Effector memory CD8-positive, alpha-beta T cell (primary cell): ENCODE measurements around the gene ADAMTSL1.

Experiments
- ATAC-seq: fragments of 150-1000 bp; cut with Tn5 transposase; replicated peaks from 2 replicates; pipeline ENCODE4 v1.10.0; 2021; ENCODE audit warnings: mild to moderate bottlenecking, moderate library complexity
- DNase-seq, 3 experiments: peaks; one replicate each; pipeline ENCODE4 v3.0.0; 2021
- H3K27ac Mint-ChIP-seq, 2 donors: one replicate each; pipeline ENCODE4 v1.8.0; 2022; ENCODE audit warnings: mild to moderate bottlenecking in 2 of 2, mixed read lengths in 2 of 2, moderate library complexity in 2 of 2
- H3K27me3 Mint-ChIP-seq, 2 donors: one replicate each; pipeline ENCODE4 v1.8.0; 2022; ENCODE audit warnings: mixed read lengths in 2 of 2
- H3K36me3 Mint-ChIP-seq: one replicate; pipeline ENCODE4 v1.8.0; 2022; ENCODE audit warnings: mild to moderate bottlenecking, moderate library complexity, mixed read lengths; ENCODE audit not compliant: insufficient read depth
- H3K4me1 Mint-ChIP-seq, 2 donors: one replicate each; pipeline ENCODE4 v1.8.0; 2022; ENCODE audit warnings: low read depth in 2 of 2, mixed read lengths in 2 of 2
- H3K4me3 Mint-ChIP-seq, 2 donors: one replicate each; pipeline ENCODE4 v1.8.0; 2022; ENCODE audit warnings: mild to moderate bottlenecking in 2 of 2, mixed read lengths in 2 of 2, moderate library complexity in 2 of 2
- H3K9me3 Mint-ChIP-seq, 2 donors: one replicate each; pipeline ENCODE4 v1.8.0; 2022; ENCODE audit warnings: mixed read lengths in 2 of 2

The ADAMTSL1 gene

DNA sequence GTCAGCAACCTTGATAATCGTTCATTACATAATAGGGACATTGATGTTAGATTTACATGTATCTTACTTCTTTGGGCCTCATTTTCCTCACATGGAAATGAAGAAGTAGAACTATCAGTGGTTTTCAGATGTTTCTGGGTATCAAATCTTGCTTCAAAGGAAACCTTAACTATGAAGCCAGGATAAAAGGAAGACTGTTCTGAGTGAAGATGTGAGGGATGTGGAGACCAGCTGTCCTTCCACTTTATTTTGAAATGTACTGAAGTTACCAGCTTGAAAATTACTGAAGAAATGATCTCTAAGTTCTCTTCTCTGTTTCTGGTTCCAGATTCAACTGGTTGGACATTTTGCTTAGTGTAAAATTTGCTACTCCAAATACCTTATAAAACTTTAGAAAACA is 186.0 kb downstream of the ADAMTSL1 start:
- DNase-seq = no peak
- no peak overlapping the region for H3K27ac Mint-ChIP-seq

DNA sequence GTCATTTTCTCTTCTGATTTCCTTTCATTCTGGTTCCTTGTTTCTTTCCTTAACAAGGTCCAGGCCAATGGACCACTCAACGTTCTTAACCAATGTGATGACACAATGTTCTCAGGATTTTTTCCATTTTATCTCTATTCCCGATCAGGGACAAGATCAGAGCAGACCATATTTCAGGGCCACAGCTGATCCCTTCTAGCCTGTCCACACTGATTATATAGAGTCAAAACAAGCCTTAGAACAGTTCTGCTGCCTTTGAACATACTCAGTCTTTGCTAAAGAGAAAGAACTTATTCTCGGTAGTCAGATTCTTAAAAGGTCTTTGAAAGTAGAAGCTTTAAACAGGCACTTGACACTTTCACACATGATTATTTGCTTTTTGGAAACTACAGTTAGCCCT is 188.4 kb downstream of the ADAMTSL1 start:
- Mint-ChIP-seq H3K27ac (no peak overlapping the region), H3K27me3 (peaks cover 0 to 7% of the 10 kb centered on the region in 2 donors), H3K9me3 (peaks cover 0 to 4% of the 10 kb centered on the region in 2 donors), H3K36me3 (no peaks in the 10 kb centered on the region), H3K4me3 (no peak overlapping the region), H3K4me1 (no peaks in the 10 kb centered on the region)
- no peak for DNase-seq
- ATAC-seq = no peak

More for the DNA sequence above, 186.0 kb downstream of the ADAMTSL1 start:
- H3K4me1 Mint-ChIP-seq = no peaks in the 10 kb centered on the region
- no peaks in the 10 kb centered on the region for H3K27me3 Mint-ChIP-seq
- peaks cover 0 to 4% of the 10 kb centered on the region in 2 donors for H3K9me3 Mint-ChIP-seq
- H3K4me3 Mint-ChIP-seq = no peak overlapping the region
- no peak for ATAC-seq
- no peaks in the 10 kb centered on the region for H3K36me3 Mint-ChIP-seq

GRCh38 chr9:18665947-18666346 is 192.0 kb downstream of the ADAMTSL1 start:
- Mint-ChIP-seq H3K4me3 (no peak overlapping the region), H3K4me1 (no peaks in the 10 kb centered on the region), H3K27me3 (peaks cover 0 to 7% of the 10 kb centered on the region in 2 donors), H3K36me3 (no peaks in the 10 kb centered on the region), H3K27ac (no peak overlapping the region), H3K9me3 (peaks cover 0 to 2% of the 10 kb centered on the region in 2 donors)
- DNase-seq = no peak
- no peak for ATAC-seq

DNA sequence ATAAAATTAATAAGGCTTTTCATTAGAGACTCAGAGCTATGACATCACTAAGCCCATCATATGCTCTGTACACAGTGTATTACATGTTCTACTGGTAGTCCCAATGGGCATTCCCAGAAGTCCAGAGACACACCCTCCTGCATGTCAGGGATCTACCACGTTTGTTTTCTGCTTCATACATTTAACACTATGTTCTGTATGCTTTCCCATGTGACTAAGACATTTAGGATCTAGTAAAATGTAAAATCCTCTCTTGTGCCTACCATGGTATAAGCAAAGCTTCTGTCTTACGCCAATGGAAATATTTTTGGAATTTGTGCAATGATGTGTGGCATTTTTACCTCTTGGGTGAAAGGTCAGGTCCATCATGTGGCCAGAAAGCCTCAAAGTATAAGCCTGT is 192.4 kb downstream of the ADAMTSL1 start:
- Mint-ChIP-seq H3K4me3 (no peak overlapping the region), H3K27ac (no peak overlapping the region), H3K36me3 (no peaks in the 10 kb centered on the region), H3K4me1 (no peaks in the 10 kb centered on the region), H3K9me3 (peaks cover 0 to 2% of the 10 kb centered on the region in 2 donors), H3K27me3 (peaks cover 0 to 11% of the 10 kb centered on the region in 2 donors)
- DNase-seq (no peak), ATAC-seq (no peak)

DNA sequence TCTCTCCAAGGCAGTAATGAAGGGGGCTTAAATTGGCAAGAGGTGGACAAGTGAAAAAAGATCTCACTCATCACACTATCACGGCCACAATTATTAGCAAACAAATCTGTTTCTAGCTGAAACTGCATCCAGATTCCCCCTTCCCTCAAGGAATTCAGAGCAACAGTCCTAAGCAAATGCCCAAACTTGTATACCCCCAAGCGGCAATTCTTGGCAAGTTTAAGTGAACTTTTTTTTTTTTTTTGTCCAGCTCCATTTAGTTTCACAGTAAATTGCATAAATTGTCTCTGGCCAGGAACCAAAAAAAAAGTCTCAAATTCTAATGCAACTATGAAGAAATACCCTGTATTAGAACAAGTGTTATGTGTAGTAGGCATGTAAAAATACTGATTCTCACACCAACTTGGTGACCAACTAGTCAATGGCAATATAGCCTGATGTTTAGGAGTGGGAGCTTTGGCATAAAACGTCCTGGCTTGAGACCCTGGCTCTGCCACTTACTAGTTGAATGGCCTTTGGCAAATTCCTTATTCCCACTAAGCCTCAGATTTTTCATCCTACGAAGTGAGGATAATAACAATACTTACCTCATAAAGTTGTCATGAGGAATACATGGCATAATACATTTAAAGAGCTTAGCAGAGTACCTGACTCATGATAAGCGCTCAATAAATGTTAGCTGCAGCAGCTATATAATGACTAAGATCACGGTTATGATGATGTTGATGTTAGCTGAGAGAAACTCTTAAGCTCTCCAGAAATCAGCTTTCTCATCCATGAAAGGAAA is 193.2 kb downstream of the ADAMTSL1 start:
- H3K27ac Mint-ChIP-seq = no peak overlapping the region
- no peaks in the 10 kb centered on the region for H3K36me3 Mint-ChIP-seq
- H3K9me3 Mint-ChIP-seq = peaks cover 0 to 2% of the 10 kb centered on the region in 2 donors
- H3K4me3 Mint-ChIP-seq = no peak overlapping the region
- no peaks in the 10 kb centered on the region for H3K4me1 Mint-ChIP-seq
- DNase-seq (no peak), ATAC-seq (no peak)
- H3K27me3 Mint-ChIP-seq = peaks cover 0 to 12% of the 10 kb centered on the region in 2 donors

- ATAC-seq (no peak), DNase-seq (no peak)
- H3K9me3 Mint-ChIP-seq = no peaks in the 10 kb centered on the region
- no peak overlapping the region for H3K4me3 Mint-ChIP-seq
- H3K36me3 Mint-ChIP-seq = no peaks in the 10 kb centered on the region
- no peaks in the 10 kb centered on the region for H3K4me1 Mint-ChIP-seq
- H3K27ac Mint-ChIP-seq = no peak overlapping the region
- H3K27me3 Mint-ChIP-seq = peaks cover 0 to 12% of the 10 kb centered on the region in 2 donors
Observed at GRCh38 chr9:18668944-18669343, 195.0 kb downstream of the ADAMTSL1 start.

DNA sequence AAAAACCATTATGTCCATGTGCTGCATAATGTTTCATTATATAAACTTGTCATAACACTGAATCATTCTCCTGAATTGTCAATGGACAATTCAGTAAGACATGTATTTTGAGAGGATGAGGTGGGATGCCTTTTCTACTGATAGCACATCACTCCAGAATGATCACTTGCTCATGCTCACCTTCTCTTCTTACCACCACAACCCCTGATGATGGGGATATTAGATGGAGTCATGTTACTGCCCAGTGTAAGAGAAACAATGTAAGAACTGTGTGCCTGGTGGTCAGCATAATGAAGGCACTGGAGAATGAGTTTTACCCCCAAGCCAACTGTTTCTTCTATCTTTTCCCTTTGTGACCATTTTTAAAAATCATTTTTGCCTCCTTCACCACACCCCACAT is 198.8 kb downstream of the ADAMTSL1 start:
- H3K36me3 Mint-ChIP-seq = no peaks in the 10 kb centered on the region
- no peaks in the 10 kb centered on the region for H3K9me3 Mint-ChIP-seq
- no peak overlapping the region for H3K4me3 Mint-ChIP-seq
- no peak for ATAC-seq
- H3K4me1 Mint-ChIP-seq = no peaks in the 10 kb centered on the region
- no peak overlapping the region for H3K27ac Mint-ChIP-seq
- H3K27me3 Mint-ChIP-seq = peaks cover 0 to 6% of the 10 kb centered on the region in 2 donors
- no peak for DNase-seq

- no peak for DNase-seq
- no peak overlapping the region for H3K27ac Mint-ChIP-seq
- H3K9me3 Mint-ChIP-seq = no peaks in the 10 kb centered on the region
- no peak for ATAC-seq
- H3K27me3 Mint-ChIP-seq = peaks cover 0 to 6% of the 10 kb centered on the region in 2 donors
- H3K4me3 Mint-ChIP-seq = no peak overlapping the region
- H3K4me1 Mint-ChIP-seq = no peaks in the 10 kb centered on the region
- no peaks in the 10 kb centered on the region for H3K36me3 Mint-ChIP-seq
Observed at GRCh38 chr9:18673179-18673578, 199.2 kb downstream of the ADAMTSL1 start.

- no peaks in the 10 kb centered on the region for H3K9me3 Mint-ChIP-seq
- ATAC-seq (no peak), DNase-seq (no peak)
- H3K36me3 Mint-ChIP-seq = no peaks in the 10 kb centered on the region
- peaks cover 3 to 6% of the 10 kb centered on the region in 2 donors for H3K27me3 Mint-ChIP-seq
- H3K4me3 Mint-ChIP-seq = no peak overlapping the region
- no peaks in the 10 kb centered on the region for H3K4me1 Mint-ChIP-seq
- no peak overlapping the region for H3K27ac Mint-ChIP-seq
Observed at GRCh38 chr9:18675332-18675731, 201.4 kb downstream of the ADAMTSL1 start.

DNA sequence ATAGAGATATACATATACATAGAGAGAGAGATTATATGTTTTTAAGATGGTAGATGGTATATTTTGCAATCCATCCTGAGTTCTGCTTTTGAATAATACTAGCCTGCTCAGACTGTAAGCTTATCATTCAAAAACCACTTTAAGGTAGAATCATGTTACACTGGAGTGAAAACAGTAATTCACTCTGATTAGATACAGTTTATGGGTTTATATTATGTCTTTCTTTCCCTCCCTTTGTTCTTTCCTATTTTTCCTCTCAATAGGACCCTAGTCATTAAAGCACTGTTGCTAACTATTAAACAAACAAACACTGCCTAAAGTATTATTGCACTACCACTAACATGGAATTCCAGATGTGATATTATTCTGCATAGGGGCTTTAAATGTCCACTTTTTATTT is 202.0 kb downstream of the ADAMTSL1 start:
- H3K36me3 Mint-ChIP-seq = peaks cover 3% of the 10 kb centered on the region

DNA sequence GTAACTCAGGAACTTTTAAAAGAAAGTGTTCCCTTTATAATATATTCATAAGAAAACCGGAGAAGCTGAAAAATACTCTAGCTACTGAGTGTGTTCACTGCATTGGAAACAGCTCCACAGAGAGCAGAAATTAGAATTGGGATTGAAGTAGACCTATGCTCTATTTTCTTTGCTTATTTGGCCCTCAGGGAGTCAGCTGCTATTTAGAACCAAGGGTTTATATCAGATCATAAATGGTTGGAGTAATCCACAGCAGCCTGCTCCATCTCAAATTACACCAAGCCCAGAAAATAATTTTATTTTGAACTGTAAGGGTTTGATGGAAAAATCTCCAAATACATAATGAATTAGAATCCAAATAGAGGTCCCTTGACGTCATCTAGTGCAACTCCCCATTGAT is 202.6 kb downstream of the ADAMTSL1 start:
- H3K4me1 Mint-ChIP-seq = no peaks in the 10 kb centered on the region
- H3K9me3 Mint-ChIP-seq = no peaks in the 10 kb centered on the region
- peaks cover 0 to 7% of the 10 kb centered on the region in 2 donors for H3K27me3 Mint-ChIP-seq
- H3K4me3 Mint-ChIP-seq = no peak overlapping the region
- no peak overlapping the region for H3K27ac Mint-ChIP-seq
- DNase-seq = no peak
- peaks cover 3% of the 10 kb centered on the region for H3K36me3 Mint-ChIP-seq
- no peak for ATAC-seq

More for the DNA sequence above, 202.0 kb downstream of the ADAMTSL1 start:
- Mint-ChIP-seq H3K9me3 (no peaks in the 10 kb centered on the region), H3K27me3 (peaks cover 5 to 7% of the 10 kb centered on the region in 2 donors), H3K4me3 (no peak overlapping the region), H3K27ac (no peak overlapping the region), H3K4me1 (no peaks in the 10 kb centered on the region)
- ATAC-seq = no peak
- DNase-seq = no peak

DNA sequence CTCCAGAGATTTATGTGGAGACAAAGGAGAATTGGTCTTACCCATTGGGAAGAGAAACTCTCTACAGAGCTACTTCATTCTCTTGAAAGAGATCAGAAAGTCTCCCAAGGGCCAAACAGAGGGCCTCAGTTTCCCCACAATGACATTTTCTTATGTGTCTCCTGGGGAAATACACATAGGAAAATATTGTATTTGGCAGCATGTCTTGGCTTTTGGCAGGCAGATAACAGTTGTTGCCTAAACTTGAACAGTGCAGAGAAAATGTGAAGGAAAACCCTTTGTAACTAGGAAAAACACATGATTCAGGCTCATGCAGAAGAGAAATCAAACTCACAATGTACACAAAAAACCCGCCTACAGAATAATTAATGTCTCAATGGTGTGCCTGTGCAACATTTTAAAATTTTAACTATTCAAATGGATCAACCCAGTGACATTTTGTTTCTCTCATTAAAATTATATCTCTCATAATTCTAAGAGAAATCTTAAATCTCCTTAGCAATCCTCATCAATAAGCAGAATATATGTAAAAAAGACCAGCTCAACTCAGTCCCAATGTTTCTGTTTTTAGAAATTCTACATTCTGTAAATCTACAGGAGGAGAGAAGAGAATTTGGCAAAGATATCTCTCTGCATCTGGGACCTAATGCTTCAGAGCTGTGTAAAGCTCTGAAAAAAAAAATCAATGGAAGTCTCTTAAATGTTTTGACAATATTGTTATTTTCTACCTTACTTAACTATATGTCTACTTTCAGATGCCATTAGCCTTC is 205.1 kb downstream of the ADAMTSL1 start:
- peaks cover 0 to 7% of the 10 kb centered on the region in 2 donors for H3K27me3 Mint-ChIP-seq
- H3K27ac Mint-ChIP-seq = no peak overlapping the region
- DNase-seq = no peak
- H3K4me1 Mint-ChIP-seq = no peaks in the 10 kb centered on the region
- no peak overlapping the region for H3K4me3 Mint-ChIP-seq
- no peak for ATAC-seq
- no peaks in the 10 kb centered on the region for H3K9me3 Mint-ChIP-seq
- H3K36me3 Mint-ChIP-seq = peaks cover 3% of the 10 kb centered on the region

GRCh38 chr9:18682907-18683306 is 209.0 kb downstream of the ADAMTSL1 start:
- peaks cover 3% of the 10 kb centered on the region for H3K36me3 Mint-ChIP-seq
- ATAC-seq (no peak), DNase-seq (no peak)
- H3K4me1 Mint-ChIP-seq = no peaks in the 10 kb centered on the region
- peaks cover 0 to 7% of the 10 kb centered on the region in 2 donors for H3K27me3 Mint-ChIP-seq
- H3K4me3 Mint-ChIP-seq = no peak overlapping the region
- no peak overlapping the region for H3K27ac Mint-ChIP-seq
- no peaks in the 10 kb centered on the region for H3K9me3 Mint-ChIP-seq

- ATAC-seq (no peak), DNase-seq (no peak)
- Mint-ChIP-seq H3K27ac (no peak overlapping the region), H3K4me3 (no peak overlapping the region), H3K4me1 (no peaks in the 10 kb centered on the region), H3K36me3 (peaks cover 3% of the 10 kb centered on the region), H3K27me3 (peaks cover 0 to 7% of the 10 kb centered on the region in 2 donors), H3K9me3 (no peaks in the 10 kb centered on the region)
Observed at GRCh38 chr9:18683312-18683711, 209.4 kb downstream of the ADAMTSL1 start.
